GF-D8 (cell line): ENCODE data around the gene TMEM43.
A peak's percentile ranks its signal among the peaks of the same experiment; 100 is the strongest.

Experiments
- DNase-seq: peaks from one replicate; lab custom pipeline; 2025; lab: John Stamatoyannopoulos, UW

TMEM43 gene

DNA sequence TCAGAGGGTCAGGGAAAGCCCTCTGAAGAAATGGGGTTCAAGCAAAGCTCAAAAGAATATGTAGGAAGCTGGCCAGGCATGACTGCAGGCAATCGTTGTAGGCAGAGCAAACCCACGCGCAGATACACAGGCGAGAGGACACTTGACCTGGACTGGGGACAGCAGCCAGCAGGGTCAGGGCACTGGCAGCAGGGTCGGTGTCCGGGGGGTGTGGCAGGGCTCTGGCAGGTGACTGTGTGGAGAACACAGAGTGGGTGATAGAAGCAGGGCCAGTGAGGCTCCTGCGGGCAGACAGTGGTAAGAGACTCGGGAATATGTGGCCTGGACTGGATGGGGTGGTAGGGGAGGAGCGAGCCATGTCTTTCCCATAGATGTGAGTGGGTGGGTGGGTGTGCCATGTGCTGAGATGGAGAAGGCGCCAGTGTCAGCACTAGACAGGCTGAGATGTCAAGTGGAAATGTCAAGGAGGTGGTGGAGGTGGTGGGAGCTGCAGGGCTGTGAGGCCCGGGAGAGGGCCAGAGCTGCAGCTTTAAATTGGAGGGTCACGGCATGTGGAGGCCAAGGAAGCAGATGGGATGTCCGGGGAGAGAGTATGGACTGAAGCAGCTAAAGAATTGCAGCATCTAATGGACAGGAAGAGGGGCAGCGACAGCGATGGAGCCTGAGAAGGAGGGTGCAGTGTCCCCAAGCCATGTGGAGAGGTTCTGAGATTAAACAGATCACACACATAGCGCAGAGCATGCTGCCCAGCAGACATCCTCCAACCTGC lies 13.4 kb downstream of the TMEM43 start:
- no peak for DNase-seq

DNA sequence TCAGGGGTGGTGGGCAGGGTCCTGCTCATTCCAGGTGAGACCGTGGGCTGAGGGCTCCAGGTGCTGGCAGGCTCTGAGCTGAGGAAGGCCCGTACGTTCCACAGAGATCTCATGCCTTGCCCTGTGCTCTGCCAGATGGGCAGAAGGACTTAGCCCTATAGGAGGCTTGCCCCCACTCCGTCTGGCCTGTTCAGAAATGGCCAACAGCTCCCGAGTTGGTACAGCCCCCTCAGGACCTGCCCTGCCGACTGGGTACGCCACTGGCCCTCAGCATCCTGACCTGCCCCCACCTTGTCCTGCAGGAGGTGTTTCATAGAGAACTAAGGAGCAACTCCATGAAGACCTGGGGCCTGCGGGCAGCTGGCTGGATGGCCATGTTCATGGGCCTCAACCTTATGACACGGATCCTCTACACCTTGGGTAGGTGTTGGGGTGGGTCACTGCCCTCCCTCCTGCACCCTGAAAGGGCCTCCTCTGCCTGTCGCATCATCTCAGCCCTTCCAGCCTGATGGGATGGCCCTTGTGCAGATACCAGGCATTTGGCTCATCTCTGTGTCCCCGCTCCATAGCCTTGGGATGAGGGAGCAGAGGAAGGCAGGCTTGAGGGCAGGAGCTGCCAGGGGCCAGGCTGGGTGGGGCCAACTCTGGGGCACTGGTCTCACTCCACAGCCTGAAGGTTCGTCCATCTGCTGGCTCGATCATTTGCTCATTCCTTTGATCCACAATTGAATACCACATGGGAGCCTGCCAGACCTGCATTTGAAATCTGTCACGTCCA lies 14.2 kb downstream of the TMEM43 start:
- DNase-seq, result no peak

DNA sequence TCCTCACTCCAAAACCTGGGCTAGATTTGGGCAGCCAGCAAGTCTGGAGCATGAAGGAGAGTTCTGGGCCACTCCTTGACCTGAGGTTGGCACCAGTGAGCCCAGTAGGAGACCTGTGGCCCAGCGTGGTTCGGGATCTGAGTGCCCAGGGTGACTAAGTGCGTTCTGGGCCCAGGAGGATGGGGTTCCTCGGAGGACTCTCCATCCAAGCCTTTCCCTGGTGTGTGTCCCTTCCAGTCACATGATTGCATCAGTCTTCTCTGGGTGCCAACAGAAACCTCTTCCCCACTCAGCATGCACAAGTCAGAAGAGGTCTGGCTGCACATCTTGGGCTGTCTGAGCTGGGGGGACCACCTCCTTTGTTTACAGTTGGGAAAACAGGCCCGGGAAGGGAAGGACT lies 14.9 kb downstream of the TMEM43 start:
- DNase-seq, result no peak

DNA sequence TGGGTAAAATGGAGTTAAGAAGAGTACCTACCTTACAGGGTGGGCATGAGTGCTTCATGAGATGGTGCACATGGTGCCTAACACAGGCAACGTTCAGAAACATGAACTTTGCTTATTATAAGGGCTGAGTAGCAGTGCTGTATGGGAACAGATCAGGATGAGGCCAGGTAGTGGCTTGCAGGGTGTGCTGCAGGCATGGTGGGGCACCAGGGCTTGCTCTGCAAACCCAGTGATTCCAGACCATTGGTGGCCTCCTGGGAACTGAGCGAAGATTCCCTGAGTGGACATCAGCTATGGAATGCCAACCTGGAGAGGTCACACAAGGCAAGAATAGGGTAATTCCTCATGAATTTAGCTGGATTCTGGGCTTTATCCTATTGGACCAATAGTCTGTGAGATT lies 15.8 kb downstream of the TMEM43 start:
- DNase-seq, result no peak

DNA sequence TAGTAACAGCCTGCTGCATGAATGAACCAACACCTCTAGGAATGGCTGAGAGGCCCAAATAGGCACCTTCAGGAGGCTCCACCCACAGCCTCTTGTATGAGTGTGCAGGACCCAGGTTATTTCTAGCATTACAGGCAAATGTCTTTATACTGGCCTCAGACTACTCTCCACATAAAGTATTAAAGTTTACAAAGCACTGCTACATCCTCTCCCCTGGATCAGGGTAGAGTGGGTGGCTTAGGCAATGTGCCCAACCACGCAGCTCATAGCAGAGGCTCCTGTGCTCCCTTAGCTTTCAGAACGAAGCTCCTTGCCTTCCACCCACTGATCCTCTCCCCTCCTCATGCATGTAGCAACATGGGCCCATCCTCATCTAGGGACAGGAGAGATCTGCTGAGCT lies 16.3 kb downstream of the TMEM43 start:
- DNase-seq, result no peak

DNA sequence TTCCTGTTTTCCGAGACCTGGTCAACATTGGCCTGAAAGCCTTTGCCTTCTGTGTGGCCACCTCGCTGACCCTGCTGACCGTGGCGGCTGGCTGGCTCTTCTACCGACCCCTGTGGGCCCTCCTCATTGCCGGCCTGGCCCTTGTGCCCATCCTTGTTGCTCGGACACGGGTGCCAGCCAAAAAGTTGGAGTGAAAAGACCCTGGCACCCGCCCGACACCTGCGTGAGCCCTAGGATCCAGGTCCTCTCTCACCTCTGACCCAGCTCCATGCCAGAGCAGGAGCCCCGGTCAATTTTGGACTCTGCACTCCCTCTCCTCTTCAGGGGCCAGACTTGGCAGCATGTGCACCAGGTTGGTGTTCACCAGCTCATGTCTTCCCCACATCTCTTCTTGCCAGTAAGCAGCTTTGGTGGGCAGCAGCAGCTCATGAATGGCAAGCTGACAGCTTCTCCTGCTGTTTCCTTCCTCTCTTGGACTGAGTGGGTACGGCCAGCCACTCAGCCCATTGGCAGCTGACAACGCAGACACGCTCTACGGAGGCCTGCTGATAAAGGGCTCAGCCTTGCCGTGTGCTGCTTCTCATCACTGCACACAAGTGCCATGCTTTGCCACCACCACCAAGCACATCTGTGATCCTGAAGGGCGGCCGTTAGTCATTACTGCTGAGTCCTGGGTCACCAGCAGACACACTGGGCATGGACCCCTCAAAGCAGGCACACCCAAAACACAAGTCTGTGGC lies 16.9 kb downstream of the TMEM43 start:
- no peak for DNase-seq

DNA sequence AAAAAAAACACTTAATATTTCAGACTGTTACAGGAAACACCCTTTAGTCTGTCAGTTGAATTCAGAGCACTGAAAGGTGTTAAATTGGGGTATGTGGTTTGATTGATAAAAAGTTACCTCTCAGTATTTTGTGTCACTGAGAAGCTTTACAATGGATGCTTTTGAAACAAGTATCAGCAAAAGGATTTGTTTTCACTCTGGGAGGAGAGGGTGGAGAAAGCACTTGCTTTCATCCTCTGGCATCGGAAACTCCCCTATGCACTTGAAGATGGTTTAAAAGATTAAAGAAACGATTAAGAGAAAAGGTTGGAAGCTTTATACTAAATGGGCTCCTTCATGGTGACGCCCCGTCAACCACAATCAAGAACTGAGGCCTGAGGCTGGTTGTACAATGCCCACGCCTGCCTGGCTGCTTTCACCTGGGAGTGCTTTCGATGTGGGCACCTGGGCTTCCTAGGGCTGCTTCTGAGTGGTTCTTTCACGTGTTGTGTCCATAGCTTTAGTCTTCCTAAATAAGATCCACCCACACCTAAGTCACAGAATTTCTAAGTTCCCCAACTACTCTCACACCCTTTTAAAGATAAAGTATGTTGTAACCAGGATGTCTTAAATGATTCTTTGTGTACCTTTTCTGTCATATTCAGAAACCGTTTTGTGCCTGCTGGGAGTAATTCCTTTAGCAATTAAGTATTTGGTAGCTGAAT lies 17.9 kb downstream of the TMEM43 start:
- DNase-seq, result no peak

DNA sequence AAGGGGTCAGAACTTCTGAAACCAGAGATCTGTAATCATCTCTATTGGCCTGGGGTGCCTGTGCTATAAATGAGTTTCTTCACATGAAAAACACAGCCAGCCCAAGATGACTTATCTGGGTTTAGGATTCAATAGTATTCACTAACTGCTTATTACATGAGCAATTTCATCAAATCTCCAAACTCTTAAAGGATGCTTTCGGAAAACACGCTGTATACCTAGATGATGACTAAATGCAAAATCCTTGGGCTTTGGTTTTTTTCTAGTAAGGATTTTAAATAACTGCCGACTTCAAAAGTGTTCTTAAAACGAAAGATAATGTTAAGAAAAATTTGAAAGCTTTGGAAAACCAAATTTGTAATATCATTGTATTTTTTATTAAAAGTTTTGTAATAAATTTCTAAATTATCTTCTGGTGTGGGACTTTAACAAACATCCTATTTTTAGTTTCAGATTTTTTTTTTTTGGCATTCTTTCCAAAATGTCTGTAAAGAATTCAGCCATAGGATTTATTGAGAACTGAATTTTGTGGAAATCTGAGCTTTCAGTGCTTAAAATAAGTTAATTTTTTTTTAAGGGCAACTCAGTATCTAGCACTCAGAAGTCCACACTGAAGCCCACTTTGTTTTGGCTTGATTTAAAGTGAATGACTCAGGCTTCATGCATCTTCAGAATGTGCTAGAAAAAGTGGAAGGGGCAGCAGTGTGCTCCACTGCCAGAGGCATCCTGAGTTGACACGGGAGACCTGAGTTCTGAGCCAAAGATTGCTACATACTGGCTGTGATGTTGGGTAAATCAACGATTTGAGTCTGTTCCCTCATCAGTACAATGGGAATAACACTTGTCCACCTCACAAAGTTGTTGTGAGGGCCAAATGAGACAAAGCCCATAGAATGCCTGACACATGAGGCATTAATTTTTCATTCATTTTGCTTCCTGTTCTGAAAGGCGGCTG lies 18.7 kb downstream of the TMEM43 start:
- DNase-seq, result no peak

DNA sequence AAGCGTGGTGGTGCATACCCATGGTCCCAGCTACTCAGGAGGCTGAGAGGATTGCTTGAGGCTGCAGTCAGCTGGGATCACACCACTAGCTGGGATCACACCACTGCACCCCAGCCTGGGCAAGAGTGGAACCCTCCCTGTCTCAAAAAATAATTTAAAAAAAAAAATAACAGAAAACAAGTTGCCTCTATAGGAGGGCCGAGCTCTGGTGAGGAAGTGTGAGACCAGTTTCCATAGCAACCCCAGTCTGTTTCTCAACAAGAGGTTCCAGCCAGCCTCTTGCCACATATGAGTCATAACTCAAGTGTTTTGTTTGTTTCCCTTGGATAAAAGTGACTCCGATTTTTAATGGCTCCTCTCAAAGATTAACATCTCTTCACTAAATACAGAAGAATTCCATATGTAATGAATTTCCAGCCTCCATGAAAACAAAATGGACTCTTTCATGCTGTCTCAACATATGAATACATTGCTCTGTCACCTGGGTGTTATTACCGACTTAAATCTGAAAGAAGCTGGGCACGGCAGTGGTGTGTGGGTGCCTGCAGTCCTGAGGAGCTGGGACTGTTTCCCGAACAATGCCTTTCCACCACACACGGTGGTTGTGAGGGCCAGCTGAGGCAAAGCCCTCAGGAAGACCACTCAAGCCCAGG lies 19.7 kb downstream of the TMEM43 start:
- peak; percentile 89 for DNase-seq

DNA sequence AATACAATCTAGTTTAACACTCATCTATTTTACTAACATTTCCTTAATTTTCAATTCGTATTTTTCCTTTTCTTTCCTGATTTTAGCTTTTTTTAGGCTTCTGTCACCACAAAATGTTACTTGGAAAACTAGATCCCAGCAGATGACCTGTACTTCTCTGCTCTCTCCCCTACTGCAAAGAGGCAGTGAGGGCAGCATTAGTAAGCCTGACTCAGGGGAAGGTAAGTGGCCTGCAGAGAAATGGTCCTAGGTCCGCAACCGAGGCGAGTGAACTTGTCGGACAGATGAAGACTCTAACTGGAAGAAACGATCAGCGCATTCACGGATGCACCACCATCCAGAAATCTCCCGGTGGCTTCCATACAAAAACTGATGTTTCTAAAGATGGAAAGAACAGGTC lies 20.4 kb downstream of the TMEM43 start:
- DNase-seq, result no peak

DNA sequence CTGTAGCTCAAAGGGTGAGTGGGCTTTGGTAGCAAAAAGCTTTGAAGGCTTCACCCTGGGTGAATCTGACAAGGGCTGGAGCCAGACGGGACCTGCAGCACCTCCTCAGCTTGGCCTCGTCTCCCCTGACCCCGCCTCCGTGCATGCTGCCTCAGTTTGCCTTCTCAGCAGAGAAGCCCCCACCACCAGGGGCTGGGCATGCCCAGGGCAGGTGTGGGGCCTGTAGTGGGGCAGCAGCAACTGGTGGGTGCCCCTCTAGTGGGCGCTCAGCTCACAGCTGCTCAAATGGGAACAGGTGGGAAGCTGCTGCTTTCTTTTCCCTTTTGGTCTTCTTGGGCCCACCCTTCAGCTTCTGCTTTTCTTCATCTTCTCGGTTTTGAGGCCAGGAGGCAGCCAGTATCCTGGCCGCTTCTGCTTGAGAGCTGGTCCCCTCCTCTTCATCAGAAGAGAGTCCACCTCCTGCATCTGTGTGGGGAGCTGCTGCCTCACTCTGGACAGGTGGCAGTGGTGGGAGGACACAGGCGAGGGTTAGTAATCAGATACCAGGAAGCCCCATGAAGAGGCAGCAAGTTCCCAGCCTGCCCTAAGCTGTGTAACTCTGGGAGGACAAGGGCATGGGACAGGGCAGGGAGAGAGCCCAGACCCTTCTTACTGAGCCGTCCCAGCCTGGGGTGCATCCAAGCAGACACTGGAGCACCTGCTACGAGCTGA lies 21.0 kb downstream of the TMEM43 start:
- DNase-seq, result no peak

DNA sequence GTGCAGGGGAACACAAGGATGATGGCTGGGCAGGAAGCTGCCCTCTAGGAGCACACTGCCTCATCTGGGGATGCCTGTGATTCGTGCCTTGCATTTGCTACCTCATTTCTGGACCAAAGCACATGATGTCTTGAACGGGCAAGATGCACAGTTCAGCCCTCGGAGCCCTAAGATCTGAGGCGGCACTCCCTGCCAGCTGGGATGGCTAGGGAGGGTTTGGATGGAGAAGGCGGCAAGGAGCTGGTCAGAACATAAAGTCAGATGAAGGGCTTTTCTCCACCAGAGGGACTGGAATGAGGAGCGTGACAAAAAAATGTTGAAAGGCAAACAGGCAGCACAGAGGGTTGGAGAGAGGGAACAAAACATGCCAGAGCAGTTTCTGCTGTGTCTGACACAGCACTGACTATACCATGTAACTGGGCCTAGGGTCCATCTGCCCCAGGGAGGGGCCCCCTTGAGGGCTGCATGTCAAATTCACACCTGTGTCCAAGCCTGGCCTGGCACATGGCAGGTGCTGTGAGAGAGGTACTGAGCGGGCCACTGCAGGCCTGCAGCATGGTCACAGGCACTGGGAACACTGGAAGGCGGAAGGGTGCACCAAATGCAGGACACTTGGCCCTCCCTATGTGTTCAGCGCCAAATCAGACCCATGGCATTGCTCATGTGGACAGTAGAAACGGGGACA lies 21.7 kb downstream of the TMEM43 start:
- DNase-seq, result no peak

DNA sequence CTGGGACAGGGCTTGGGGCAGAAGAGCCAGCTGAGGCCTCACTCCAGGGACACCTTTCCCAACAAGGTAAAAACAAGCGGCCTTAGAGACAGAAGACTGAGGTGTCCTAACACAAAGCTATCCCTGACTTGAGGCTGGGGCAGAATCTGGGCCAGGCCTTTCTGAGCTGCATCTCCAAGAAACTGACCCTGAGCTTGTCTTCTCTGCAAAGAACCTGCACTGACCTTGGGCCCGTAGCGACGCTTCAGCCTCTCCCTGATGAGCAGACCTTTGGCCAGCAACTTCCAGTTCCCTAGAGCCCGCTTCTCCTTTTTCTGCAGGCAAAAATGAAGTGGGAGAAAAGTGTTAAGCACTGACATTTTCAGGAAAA lies 22.2 kb downstream of the TMEM43 start:
- DNase-seq, result no peak

DNA sequence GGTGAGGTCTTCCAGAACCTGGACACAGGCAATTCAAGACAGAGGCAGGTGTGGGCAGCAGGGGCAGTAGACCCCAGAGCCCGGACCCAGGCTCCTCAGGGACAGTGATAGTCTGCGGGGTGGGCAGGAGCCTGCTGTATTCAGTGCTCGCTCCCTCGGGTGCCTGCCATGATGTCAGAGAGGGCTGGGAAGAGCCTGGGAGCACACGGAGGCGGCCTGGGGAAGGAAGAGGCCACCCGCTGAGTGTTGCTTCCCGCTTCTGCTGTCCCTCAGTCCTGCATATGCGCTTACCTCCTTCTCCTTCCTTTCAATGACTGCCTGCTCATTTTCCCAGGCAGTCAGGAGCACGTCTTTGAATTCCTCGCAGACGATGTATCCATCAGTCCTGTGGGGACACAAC lies 22.8 kb downstream of the TMEM43 start:
- DNase-seq, result no peak

DNA sequence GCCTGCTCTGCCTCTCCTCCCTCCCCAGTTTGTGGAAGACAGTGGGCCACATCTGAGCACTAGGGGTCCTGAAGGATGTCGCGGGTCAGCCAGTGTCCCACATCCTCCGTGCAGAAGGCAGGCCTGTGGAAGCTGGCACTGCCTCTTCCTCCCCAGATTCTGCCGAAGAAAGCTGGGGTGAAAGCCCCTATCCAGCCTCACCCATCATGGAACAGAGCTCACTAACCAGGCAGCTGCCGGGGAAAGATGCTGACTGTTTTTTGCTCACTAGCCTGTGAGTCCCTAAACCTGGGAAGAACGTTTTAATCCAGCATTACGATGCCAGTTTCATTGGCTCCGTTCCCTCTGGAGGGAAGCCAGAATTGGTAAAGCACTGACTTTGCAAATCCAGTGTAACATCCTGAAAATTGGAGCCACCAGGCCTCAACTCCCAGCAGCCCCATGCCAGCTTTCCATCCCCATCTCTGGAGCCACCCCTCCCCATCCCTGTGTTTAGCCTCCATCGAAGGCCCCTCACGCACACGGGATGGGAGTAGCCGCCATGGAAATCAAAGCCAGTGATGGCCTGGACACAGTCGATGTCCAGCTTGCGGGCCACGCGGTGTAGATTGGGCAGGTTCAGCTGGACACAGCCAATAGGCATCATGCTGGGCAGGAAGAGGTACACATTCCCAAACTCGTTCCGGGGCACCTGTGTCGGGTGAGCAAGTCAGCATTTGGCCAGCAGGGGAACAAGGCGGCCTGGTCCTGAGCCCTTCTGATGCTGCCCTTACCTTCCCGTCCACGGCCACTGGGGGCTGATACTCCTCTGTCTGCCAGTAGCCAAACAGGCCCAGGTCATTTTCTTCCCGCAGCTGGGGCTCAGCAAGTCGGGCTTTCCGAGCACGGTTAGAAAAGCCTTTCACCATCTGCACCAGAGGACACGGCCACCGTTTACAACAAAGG lies 23.5 kb downstream of the TMEM43 start:
- no peak for DNase-seq

DNA sequence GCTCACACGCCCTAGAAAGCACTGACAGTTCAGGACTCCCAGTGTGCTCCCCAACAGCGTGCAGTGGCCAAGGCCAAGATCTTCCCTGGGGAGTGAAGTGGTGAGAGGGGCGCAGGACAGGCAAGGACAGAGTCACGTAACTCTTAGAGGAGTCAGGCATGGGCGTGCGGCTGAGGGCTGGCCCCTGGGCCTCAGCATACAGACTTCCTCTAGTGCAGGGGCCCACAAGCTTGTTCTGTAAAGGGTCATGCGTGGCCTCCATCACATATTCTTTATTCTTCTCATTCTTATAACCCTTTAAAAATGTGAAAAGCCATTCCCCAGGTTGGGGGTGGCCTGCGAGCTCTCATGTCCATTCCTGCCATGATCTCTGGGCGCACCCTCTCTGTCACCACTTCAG lies 25.2 kb downstream of the TMEM43 start:
- no peak for DNase-seq

DNA sequence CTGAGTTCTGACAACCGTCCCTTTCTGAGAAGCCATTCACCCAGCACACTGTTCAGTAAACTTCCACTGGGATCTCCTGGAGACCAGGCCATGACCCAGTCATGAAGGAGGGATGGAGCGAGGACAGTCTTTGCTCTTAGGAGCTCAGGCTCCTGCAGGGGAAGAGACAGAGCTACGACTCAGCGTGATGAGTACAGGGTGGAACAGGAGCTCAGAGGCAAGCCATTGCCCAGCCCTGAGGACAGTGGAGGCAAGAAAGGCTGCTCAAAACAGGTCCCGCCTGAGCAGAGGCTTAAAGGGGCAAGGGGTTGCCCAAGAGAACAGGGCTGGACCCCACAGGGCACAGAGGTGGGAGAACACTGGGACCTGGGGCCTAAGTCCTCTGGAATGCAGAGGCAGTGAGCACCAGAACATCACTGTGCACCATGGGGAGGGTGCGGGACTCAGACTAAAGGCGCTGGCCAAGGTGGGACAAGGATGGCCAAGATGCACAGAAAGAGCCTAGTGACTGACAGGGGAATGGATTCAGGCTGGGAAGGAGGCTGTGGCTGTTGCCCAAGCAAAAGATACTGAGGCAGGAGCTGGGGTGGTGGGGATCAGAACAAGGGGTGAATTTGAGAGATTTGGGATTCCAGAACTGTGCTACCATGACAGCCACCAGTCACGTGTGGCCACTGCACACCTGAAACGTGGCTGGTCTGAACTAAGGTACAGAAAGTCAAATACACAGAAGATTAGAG lies 25.8 kb downstream of the TMEM43 start:
- no peak for DNase-seq
